Neural progenitor cell (in vitro differentiated cells): ENCODE measurements around the gene MBP. TPM values are rescaled to one million over a fixed set of nuclear protein-coding genes. Genes with fewer than 3 reads are reported as not detected.
"Not testable (repeated sequence)": the region's sequence is repeated elsewhere in the genome, so short reads cannot be mapped to it uniquely, and the experiment has no call there.

ENCODE experiments used
- DNase-seq: peaks from one replicate; pipeline ENCODE4 v3.0.0-alpha.2; 2016; ENCODE audit warnings: low spot score
- H2AFZ ChIP-seq: fragments of 200-600 bp; sonication (generic); replicated peaks from 2 replicates; pipeline ENCODE4 v1.6.1; 2016; ENCODE audit warnings: antibody characterized with exemption
- H3F3A ChIP-seq: fragments of 200-600 bp; sonication (generic); 2 replicates; pipeline ENCODE4 v1.6.1; 2016; ENCODE audit warnings: antibody characterized with exemption, low read depth
- H3K27ac ChIP-seq: fragments of 200-600 bp; sonication (generic); 2 replicates; pipeline ENCODE4 v1.5.1; 2016; ENCODE audit warnings: mild to moderate bottlenecking
- H3K27me3 ChIP-seq: fragments of 200-600 bp; sonication (generic); 2 replicates; pipeline ENCODE4 v1.6.1; 2016; ENCODE audit warnings: mild to moderate bottlenecking, moderate library complexity
- H3K36me3 ChIP-seq: fragments of 200-600 bp; sonication (generic); 2 replicates; pipeline ENCODE4 v1.5.1; 2016
- H3K4me1 ChIP-seq: fragments of 200-600 bp; sonication (generic); 2 replicates; pipeline ENCODE4 v1.6.1; 2016; ENCODE audit warnings: mixed run types
- H3K4me2 ChIP-seq: fragments of 200-600 bp; sonication (generic); 2 replicates; pipeline ENCODE4 v1.6.1; 2016
- H3K4me3 ChIP-seq: fragments of 200-600 bp; sonication (generic); 2 replicates; pipeline ENCODE4 v1.5.1; 2016
- H3K79me2 ChIP-seq: fragments of 200-600 bp; sonication (generic); 2 replicates; pipeline ENCODE4 v1.6.1; 2016; ENCODE audit warnings: low read depth
- H3K9ac ChIP-seq: fragments of 200-600 bp; sonication (generic); 2 replicates; pipeline ENCODE4 v1.6.1; 2016
- H3K9me3 ChIP-seq: fragments of 200-600 bp; sonication (generic); 2 replicates; pipeline ENCODE4 v1.5.1; 2016; ENCODE audit warnings: low read depth
- H4K20me1 ChIP-seq: fragments of 200-600 bp; sonication (generic); 2 replicates; pipeline ENCODE4 v1.6.1; 2016; ENCODE audit warnings: low read depth
- H3K27ac Mint-ChIP-seq: 3 replicates; pipeline ENCODE4 v1.8.0; 2021; ENCODE audit warnings: mixed read lengths
- H3K27me3 Mint-ChIP-seq: 2 replicates; pipeline ENCODE4 v1.8.0; 2022; ENCODE audit warnings: low read depth, mild to moderate bottlenecking, inconsistent platforms, moderate library complexity, mixed read lengths; ENCODE audit not compliant: insufficient read depth
- H3K36me3 Mint-ChIP-seq: 3 replicates; pipeline ENCODE4 v1.8.0; 2021; ENCODE audit warnings: mixed read lengths
- H3K4me1 Mint-ChIP-seq: 3 replicates; pipeline ENCODE4 v1.8.0; 2021; ENCODE audit warnings: mixed read lengths
- H3K4me3 Mint-ChIP-seq: 3 replicates; pipeline ENCODE4 v1.8.0; 2021; ENCODE audit warnings: mild to moderate bottlenecking, moderate library complexity, mixed read lengths
- H3K9me3 Mint-ChIP-seq: 3 replicates; pipeline ENCODE4 v1.8.0; 2020; ENCODE audit warnings: mixed read lengths
- EZH2 ChIP-seq: fragments of 200-600 bp; sonication (generic); IDR thresholded peaks from 2 replicates; pipeline ENCODE4 v1.6.1; 2017; ENCODE audit warnings: antibody characterized with exemption, mild to moderate bottlenecking, moderate library complexity
- EZH2phosphoT487 ChIP-seq: fragments of 200-600 bp; sonication (generic); IDR thresholded peaks from 2 replicates; pipeline ENCODE4 v1.6.1; 2017; ENCODE audit warnings: antibody characterized with exemption
- total RNA-seq: library from RNA; depleted of rRNA; stranded (reverse); fragments of >200 nt; gene quantifications from 2 replicates; pipeline ENCODE4 v1.2.3, GENCODE V29; 2015; ENCODE audit warnings: low replicate concordance
- TF ChIP-seq, protein P1 (sequence below): fragments of 200-600 bp; sonication (generic); IDR thresholded peaks from 2 replicates; pipeline ENCODE4 v1.5.1; 2017; ENCODE audit warnings: antibody characterized with exemption, mild to moderate bottlenecking

MBP gene
- total RNA-seq, 1 donor from 2014 or later, result 0.64 TPM

DNA sequence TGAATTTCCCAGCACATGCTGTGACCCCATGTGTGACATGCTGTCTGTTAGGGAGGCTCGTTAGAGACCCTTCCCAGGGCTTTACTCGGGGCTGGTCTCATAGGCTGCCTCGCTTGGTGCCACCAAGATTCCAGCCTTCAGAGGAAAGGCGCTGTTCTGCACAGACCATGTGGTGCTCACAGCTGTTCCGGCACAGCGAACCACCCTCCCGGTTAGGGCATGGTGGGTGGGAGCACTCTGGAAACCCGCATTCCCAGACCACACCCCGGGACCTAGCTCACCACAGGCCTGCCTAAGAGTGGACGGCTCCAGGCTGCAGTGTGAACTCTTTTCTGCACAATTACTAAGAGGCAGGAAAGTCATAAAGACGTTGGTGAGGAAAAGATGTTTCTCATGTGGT lies 112.0 kb downstream of the MBP start:
- Histone ChIP-seq H3F3A (no peaks in the 10 kb centered on the region), H3K36me3 (no peaks in the 10 kb centered on the region), H4K20me1 (no peaks in the 10 kb centered on the region), H3K79me2 (no peaks in the 10 kb centered on the region), H3K4me3 (no peak overlapping the region), H3K27ac (no peak overlapping the region), H3K27me3 (no peaks in the 10 kb centered on the region), H3K9me3 (no peaks in the 10 kb centered on the region), H3K9ac (no peak overlapping the region), H3K4me2 (no peak overlapping the region), H2AFZ (no peak overlapping the region), H3K4me1 (no peaks in the 10 kb centered on the region)
- no peak for DNase-seq
- TF ChIP-seq EZH2 (no peak), EZH2phosphoT487 (no peak)
- TF ChIP-seq, protein P1, sequence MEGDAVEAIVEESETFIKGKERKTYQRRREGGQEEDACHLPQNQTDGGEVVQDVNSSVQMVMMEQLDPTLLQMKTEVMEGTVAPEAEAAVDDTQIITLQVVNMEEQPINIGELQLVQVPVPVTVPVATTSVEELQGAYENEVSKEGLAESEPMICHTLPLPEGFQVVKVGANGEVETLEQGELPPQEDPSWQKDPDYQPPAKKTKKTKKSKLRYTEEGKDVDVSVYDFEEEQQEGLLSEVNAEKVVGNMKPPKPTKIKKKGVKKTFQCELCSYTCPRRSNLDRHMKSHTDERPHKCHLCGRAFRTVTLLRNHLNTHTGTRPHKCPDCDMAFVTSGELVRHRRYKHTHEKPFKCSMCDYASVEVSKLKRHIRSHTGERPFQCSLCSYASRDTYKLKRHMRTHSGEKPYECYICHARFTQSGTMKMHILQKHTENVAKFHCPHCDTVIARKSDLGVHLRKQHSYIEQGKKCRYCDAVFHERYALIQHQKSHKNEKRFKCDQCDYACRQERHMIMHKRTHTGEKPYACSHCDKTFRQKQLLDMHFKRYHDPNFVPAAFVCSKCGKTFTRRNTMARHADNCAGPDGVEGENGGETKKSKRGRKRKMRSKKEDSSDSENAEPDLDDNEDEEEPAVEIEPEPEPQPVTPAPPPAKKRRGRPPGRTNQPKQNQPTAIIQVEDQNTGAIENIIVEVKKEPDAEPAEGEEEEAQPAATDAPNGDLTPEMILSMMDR, result no peak
- Mint-ChIP-seq H3K4me3 (no peak overlapping the region), H3K4me1 (peaks cover 16% of the 10 kb centered on the region), H3K36me3 (no peaks in the 10 kb centered on the region), H3K9me3 (peaks cover 8% of the 10 kb centered on the region), H3K27me3 (peaks cover 2% of the 10 kb centered on the region), H3K27ac (no peak overlapping the region)

DNA sequence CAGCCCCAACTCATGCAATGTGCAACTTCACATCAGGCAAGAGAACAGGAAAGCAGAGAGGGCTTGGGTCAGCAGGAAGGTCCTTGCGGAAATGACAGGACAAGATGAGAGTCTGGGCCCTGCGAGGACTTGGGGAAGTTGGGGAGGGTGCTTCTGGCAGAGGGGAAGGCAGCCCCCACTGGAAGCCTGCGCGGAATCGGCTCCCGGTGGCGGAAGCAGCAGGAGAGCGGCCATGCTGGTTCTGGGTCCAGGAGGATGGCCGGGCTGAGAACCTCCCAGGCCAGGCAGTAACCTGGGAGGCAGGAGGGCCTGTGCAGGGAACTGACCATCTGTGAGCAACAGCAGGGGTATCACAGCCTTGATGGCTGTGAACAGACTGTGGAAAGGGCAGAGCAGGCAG lies 112.9 kb downstream of the MBP start:
- Histone ChIP-seq H3K27ac (no peak overlapping the region), H3K36me3 (no peaks in the 10 kb centered on the region), H3K4me1 (no peaks in the 10 kb centered on the region), H3K4me2 (no peak overlapping the region), H3K27me3 (no peaks in the 10 kb centered on the region), H3K4me3 (no peak overlapping the region), H2AFZ (no peak overlapping the region), H3F3A (no peaks in the 10 kb centered on the region), H3K9me3 (no peaks in the 10 kb centered on the region), H3K79me2 (no peaks in the 10 kb centered on the region), H3K9ac (no peak overlapping the region), H4K20me1 (no peaks in the 10 kb centered on the region)
- H3K9me3 Mint-ChIP-seq, result peaks cover 8% of the 10 kb centered on the region
- no peak overlapping the region for H3K27ac Mint-ChIP-seq
- TF ChIP-seq, protein P1, result no peak
- TF ChIP-seq EZH2, result no peak
- TF ChIP-seq EZH2phosphoT487, result no peak
- no peak for DNase-seq
- no peak overlapping the region for H3K4me3 Mint-ChIP-seq
- peaks cover 16% of the 10 kb centered on the region for H3K4me1 Mint-ChIP-seq
- H3K27me3 Mint-ChIP-seq, result peaks cover 2% of the 10 kb centered on the region
- no peaks in the 10 kb centered on the region for H3K36me3 Mint-ChIP-seq

DNA sequence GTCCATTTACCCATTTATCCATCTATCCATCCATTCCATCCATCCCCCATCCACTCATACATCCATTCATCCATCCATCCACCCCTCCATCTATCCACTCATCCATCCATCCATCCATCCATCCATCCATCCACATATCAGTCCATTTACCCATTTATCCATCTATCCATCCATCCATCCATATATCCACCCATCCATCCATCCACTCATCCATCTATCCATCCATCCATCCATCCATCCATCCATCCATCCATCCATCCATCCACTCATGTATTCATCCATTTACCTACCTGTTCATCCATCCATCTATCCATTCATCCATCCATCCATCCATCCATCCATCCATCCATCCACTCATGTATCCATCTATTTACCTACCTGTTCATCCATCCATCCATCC lies 113.9 kb downstream of the MBP start:
- H3K27ac Mint-ChIP-seq, H3K4me1 ChIP-seq: not testable (repeated sequence)

DNA sequence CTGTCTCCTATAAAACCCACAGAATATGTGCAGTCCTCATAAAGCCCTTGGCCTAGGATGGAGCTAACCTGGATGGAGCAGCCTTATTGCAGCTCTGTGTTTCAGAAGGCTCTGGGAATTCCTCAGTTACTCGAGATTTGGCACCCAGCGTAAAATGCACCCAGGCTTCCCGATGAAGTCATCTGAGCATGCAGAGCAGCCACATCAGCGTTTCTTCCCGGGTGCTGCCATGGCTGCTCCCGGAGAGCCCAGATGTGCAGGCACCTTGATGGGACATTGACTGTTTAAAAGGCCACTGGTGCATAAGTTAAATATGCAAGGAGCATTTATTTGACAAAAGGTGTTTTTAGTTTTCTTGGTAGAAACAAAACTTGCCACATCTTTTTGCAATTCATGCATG lies 115.2 kb downstream of the MBP start:
- no peak overlapping the region for H3K4me3 ChIP-seq
- no peaks in the 10 kb centered on the region for H3K9me3 ChIP-seq
- no peak overlapping the region for H2AFZ ChIP-seq
- Mint-ChIP-seq H3K4me3 (no peak overlapping the region), H3K27ac (no peak overlapping the region), H3K4me1 (peaks cover 9% of the 10 kb centered on the region), H3K27me3 (peaks cover 2% of the 10 kb centered on the region), H3K9me3 (peaks cover 8% of the 10 kb centered on the region), H3K36me3 (no peaks in the 10 kb centered on the region)
- no peak overlapping the region for H3K9ac ChIP-seq
- no peaks in the 10 kb centered on the region for H4K20me1 ChIP-seq
- DNase-seq, result no peak
- no peak overlapping the region for H3K27ac ChIP-seq
- no peaks in the 10 kb centered on the region for H3K4me1 ChIP-seq
- H3K36me3 ChIP-seq, result no peaks in the 10 kb centered on the region
- no peak for TF ChIP-seq EZH2phosphoT487
- no peaks in the 10 kb centered on the region for H3K27me3 ChIP-seq
- H3K4me2 ChIP-seq, result no peak overlapping the region
- no peaks in the 10 kb centered on the region for H3K79me2 ChIP-seq
- no peaks in the 10 kb centered on the region for H3F3A ChIP-seq

More for the DNA sequence above, 113.9 kb downstream of the MBP start:
- H3K4me1 Mint-ChIP-seq, result peaks cover 16% of the 10 kb centered on the region
- H3K9me3 Mint-ChIP-seq, H3K9me3 ChIP-seq, H3K27ac ChIP-seq, H3K27me3 ChIP-seq, H3K4me2 ChIP-seq, H4K20me1 ChIP-seq, H3K36me3 ChIP-seq, H3K36me3 Mint-ChIP-seq, H3K27me3 Mint-ChIP-seq, DNase-seq, H3K9ac ChIP-seq, H3K4me3 ChIP-seq, H2AFZ ChIP-seq, H3K4me3 Mint-ChIP-seq, H3K79me2 ChIP-seq, H3F3A ChIP-seq: not testable (repeated sequence)
